Bronchial epithelial cell (primary cell): ENCODE measurements around the gene NSMCE3. TPM values are rescaled to one million over a fixed set of nuclear protein-coding genes. Genes with fewer than 3 reads are reported as not detected.

ENCODE experiments used
- DNase-seq: peaks from one replicate; pipeline ENCODE4 v3.0.0-alpha.2; 2010; ENCODE audit warnings: low read depth
- FAIRE-seq: peaks from 2 replicates; lab custom pipeline; 2011; peaks lifted over from hg19 to GRCh38; lab: Jason Lieb, UNC
- H3K27me3 ChIP-seq: 2 replicates; pipeline ENCODE4 v1.5.1; 2011; ENCODE audit warnings: low read length; ENCODE audit not compliant: control insufficient read depth, insufficient read depth
- H3K36me3 ChIP-seq: 2 replicates; pipeline ENCODE4 v1.5.1; 2011; ENCODE audit warnings: low read length; ENCODE audit not compliant: control insufficient read depth, insufficient read depth
- H3K4me3 ChIP-seq: 2 replicates; pipeline ENCODE4 v1.5.1; 2011; ENCODE audit warnings: mild to moderate bottlenecking, low read depth, low read length, control low read depth
- CTCF ChIP-seq: IDR thresholded peaks from 2 replicates; pipeline ENCODE4 v1.5.1; 2011; ENCODE audit warnings: mild to moderate bottlenecking, moderate library complexity, low read length, control low read depth, inconsistent platforms; ENCODE audit not compliant: insufficient read depth, severe bottlenecking
- total RNA-seq: library from RNA; depleted of rRNA; stranded (reverse); fragments of >200 nt; gene quantifications from 2 replicates; pipeline ENCODE4 v1.2.1, GENCODE V29; 2014

The NSMCE3 gene
- total RNA-seq, 1 donor from 2014 or later: 4.7 TPM

GRCh38 chr15:29270169-29270955 lies 740 bp upstream of the NSMCE3 start:
- Histone ChIP-seq H3K27me3 (no peaks in the 10 kb centered on the region), H3K36me3 (no peaks in the 10 kb centered on the region), H3K4me3 (peak overlapping the region; percentile 78)
- FAIRE-seq: no peak
- peak; percentile 68 for DNase-seq
- no peak for TF ChIP-seq CTCF

GRCh38 chr15:29268706-29269484 lies 727 bp downstream of the NSMCE3 start:
- FAIRE-seq (no peak), DNase-seq (peak; percentile 26)
- TF ChIP-seq CTCF: no peak
- Histone ChIP-seq H3K27me3 (no peaks in the 10 kb centered on the region), H3K36me3 (no peaks in the 10 kb centered on the region), H3K4me3 (peak overlapping the region; percentile 78)

- H3K27me3 ChIP-seq: no peaks in the 10 kb centered on the region
- no peak for TF ChIP-seq CTCF
- DNase-seq: no peak
- H3K36me3 ChIP-seq: no peaks in the 10 kb centered on the region
- no peak overlapping the region for H3K4me3 ChIP-seq
- no peak for FAIRE-seq
Measured at GRCh38 chr15:29266052-29266582, 3.5 kb downstream of the NSMCE3 start.

- FAIRE-seq: no peak
- DNase-seq: no peak
- no peak overlapping the region for H3K4me3 ChIP-seq
- no peaks in the 10 kb centered on the region for H3K36me3 ChIP-seq
- TF ChIP-seq CTCF: no peak
- no peaks in the 10 kb centered on the region for H3K27me3 ChIP-seq
Measured at GRCh38 chr15:29263289-29263688, 6.3 kb downstream of the NSMCE3 start.

GRCh38 chr15:29262738-29263137 lies 6.9 kb downstream of the NSMCE3 start:
- DNase-seq: no peak
- no peak for FAIRE-seq
- no peak for TF ChIP-seq CTCF
- Histone ChIP-seq H3K36me3 (no peaks in the 10 kb centered on the region), H3K27me3 (no peaks in the 10 kb centered on the region), H3K4me3 (no peak overlapping the region)
